ENCODE results near the gene SYNPR.

DNA sequence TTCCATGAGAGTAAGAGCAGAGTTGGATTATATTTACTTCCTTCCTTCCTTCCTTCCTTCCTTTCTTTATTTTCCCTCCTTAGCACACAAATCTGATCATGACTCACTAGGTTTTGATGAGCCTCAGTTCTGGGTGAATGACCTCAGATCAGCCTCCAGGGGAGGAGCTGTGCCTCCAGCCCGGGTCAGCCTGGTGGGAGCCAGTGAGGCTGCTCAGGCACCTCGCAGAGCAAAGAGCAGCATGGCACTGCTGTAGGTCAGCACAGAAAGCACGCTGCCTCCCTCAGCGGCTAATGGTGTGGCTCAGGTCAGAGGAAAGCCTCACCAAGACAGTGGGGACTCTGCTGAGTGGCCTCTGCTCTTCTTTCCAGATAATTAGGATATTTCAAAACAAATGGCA, 108.5 kb downstream of the SYNPR start:
- no peak for TF ChIP-seq POLR2A (IDR thresholded peaks at IDR 0.05)
- TF ChIP-seq, protein P1, sequence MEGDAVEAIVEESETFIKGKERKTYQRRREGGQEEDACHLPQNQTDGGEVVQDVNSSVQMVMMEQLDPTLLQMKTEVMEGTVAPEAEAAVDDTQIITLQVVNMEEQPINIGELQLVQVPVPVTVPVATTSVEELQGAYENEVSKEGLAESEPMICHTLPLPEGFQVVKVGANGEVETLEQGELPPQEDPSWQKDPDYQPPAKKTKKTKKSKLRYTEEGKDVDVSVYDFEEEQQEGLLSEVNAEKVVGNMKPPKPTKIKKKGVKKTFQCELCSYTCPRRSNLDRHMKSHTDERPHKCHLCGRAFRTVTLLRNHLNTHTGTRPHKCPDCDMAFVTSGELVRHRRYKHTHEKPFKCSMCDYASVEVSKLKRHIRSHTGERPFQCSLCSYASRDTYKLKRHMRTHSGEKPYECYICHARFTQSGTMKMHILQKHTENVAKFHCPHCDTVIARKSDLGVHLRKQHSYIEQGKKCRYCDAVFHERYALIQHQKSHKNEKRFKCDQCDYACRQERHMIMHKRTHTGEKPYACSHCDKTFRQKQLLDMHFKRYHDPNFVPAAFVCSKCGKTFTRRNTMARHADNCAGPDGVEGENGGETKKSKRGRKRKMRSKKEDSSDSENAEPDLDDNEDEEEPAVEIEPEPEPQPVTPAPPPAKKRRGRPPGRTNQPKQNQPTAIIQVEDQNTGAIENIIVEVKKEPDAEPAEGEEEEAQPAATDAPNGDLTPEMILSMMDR (IDR thresholded peaks at IDR 0.05): no peak
